Ishikawa (cell line): ENCODE data around the gene CHCHD6.

Source experiments
- CEBPB ChIP-seq: IDR thresholded peaks from 2 replicates; pipeline ENCODE4 v1.6.1; 2012
- CREB1 ChIP-seq: IDR thresholded peaks from 2 replicates; pipeline ENCODE4 v1.6.1; 2012; ENCODE audit warnings: low read depth
- EGR1 ChIP-seq: IDR thresholded peaks from 2 replicates; pipeline ENCODE4 v1.6.1; 2012
- EP300 ChIP-seq: IDR thresholded peaks from 2 replicates; pipeline ENCODE4 v1.6.1; 2012; ENCODE audit warnings: borderline replicate concordance
- FOXM1 ChIP-seq: IDR thresholded peaks from 2 replicates; pipeline ENCODE4 v1.6.1; 2012; ENCODE audit warnings: low read depth, borderline replicate concordance
- MAX ChIP-seq: IDR thresholded peaks from 2 replicates; pipeline ENCODE4 v1.6.1; 2012
- NFIC ChIP-seq: IDR thresholded peaks from 2 replicates; pipeline ENCODE4 v1.6.1; 2012
- RAD21 ChIP-seq: IDR thresholded peaks from 2 replicates; pipeline ENCODE4 v1.6.1; 2012; ENCODE audit warnings: low read depth
- REST ChIP-seq: IDR thresholded peaks from 2 replicates; pipeline ENCODE4 v1.6.1; 2012; ENCODE audit warnings: low read depth, mild to moderate bottlenecking
- TAF1 ChIP-seq: IDR thresholded peaks from 2 replicates; pipeline ENCODE4 v1.6.1; 2012; ENCODE audit warnings: low read depth, mild to moderate bottlenecking
- TCF12 ChIP-seq: IDR thresholded peaks from 2 replicates; pipeline ENCODE4 v1.6.1; 2012; ENCODE audit warnings: low read depth
- TEAD4 ChIP-seq: IDR thresholded peaks from 2 replicates; pipeline ENCODE4 v1.6.1; 2012
- USF1 ChIP-seq: IDR thresholded peaks from 2 replicates; pipeline ENCODE4 v1.6.1; 2012
- YY1 ChIP-seq: IDR thresholded peaks from 2 replicates; pipeline ENCODE4 v1.6.1; 2012; ENCODE audit warnings: low read depth
- ZBTB7A ChIP-seq: IDR thresholded peaks from 2 replicates; pipeline ENCODE4 v1.6.1; 2012; ENCODE audit warnings: low read depth

CHCHD6 gene

GRCh38 chr3:126733061-126733430 lies 29.0 kb downstream of the CHCHD6 start:
- TF ChIP-seq CREB1, result no peak
- no peak for TF ChIP-seq ZBTB7A
- no peak for TF ChIP-seq EGR1
- no peak for TF ChIP-seq REST
- TF ChIP-seq TAF1, result no peak
- no peak for TF ChIP-seq FOXM1
- TF ChIP-seq MAX, result no peak
- TF ChIP-seq YY1, result no peak
- no peak for TF ChIP-seq TCF12
- TF ChIP-seq TEAD4, result no peak
- no peak for TF ChIP-seq USF1
- TF ChIP-seq CEBPB, result no peak
- no peak for TF ChIP-seq EP300
- no peak for TF ChIP-seq RAD21
- no peak for TF ChIP-seq NFIC

- TF ChIP-seq FOXM1 (no peak), RAD21 (no peak), TAF1 (no peak), USF1 (no peak), NFIC (no peak), MAX (no peak), CREB1 (no peak)
Measured at GRCh38 chr3:126734106-126734723, 30.2 kb downstream of the CHCHD6 start.

GRCh38 chr3:126737527-126737926 lies 33.5 kb downstream of the CHCHD6 start:
- TF ChIP-seq MAX (no peak), TEAD4 (no peak), TAF1 (no peak)

GRCh38 chr3:126742057-126742456 lies 38.0 kb downstream of the CHCHD6 start:
- TF ChIP-seq MAX (no peak), TAF1 (no peak), REST (no peak), FOXM1 (no peak), NFIC (no peak), CEBPB (no peak)

GRCh38 chr3:126743350-126743749 lies 39.3 kb downstream of the CHCHD6 start:
- TF ChIP-seq YY1 (no peak), TCF12 (no peak), FOXM1 (no peak), RAD21 (no peak), REST (no peak), USF1 (no peak), CREB1 (no peak), EGR1 (no peak), EP300 (no peak), CEBPB (no peak), MAX (no peak), TAF1 (no peak), TEAD4 (no peak), NFIC (no peak), ZBTB7A (no peak)
